Fibroblast of lung (primary cell): ENCODE data around the gene LMO3. TPM values are rescaled to one million over a fixed set of nuclear protein-coding genes. Genes with fewer than 3 reads are reported as not detected.

Source experiments
- DNase-seq, 2 donors: peaks; one replicate each; pipeline versions ENCODE4 v3.0.0 to v3.0.0-alpha.2; 2010; ENCODE audit warnings: low read depth in 2 of 2
- H2AFZ ChIP-seq: 2 replicates; pipeline ENCODE4 v1.5.1; 2012; ENCODE audit warnings: low read length, control low read depth, inconsistent platforms
- H3K27ac ChIP-seq: 2 replicates; pipeline ENCODE4 v1.5.1; 2011; ENCODE audit warnings: low read length, control low read depth; ENCODE audit not compliant: insufficient read depth
- H3K27me3 ChIP-seq: 2 replicates; pipeline ENCODE4 v1.5.1; 2011; ENCODE audit warnings: mild to moderate bottlenecking, low read length; ENCODE audit not compliant: control insufficient read depth, insufficient read depth
- H3K36me3 ChIP-seq: 2 replicates; pipeline ENCODE4 v1.5.1; 2011; ENCODE audit warnings: low read length; ENCODE audit not compliant: control insufficient read depth, insufficient read depth
- H3K4me1 ChIP-seq: 2 replicates; pipeline ENCODE4 v1.5.1; 2011; ENCODE audit warnings: low read length; ENCODE audit not compliant: control insufficient read depth, insufficient read depth; ENCODE audit errors: extremely low read depth
- H3K4me2 ChIP-seq: 2 replicates; pipeline ENCODE4 v1.5.1; 2011; ENCODE audit warnings: low read length, control low read depth; ENCODE audit not compliant: insufficient read depth; ENCODE audit errors: extremely low read depth
- H3K4me3 ChIP-seq, 4 experiments: fragments of 200-600 bp in 1 of 4; sonication (generic) in 1 of 4; replicated peaks in 1 of 4; 2 replicates each; pipeline ENCODE4 v1.5.1; 2011 to 2016; ENCODE audit warnings: low read length in 4 of 4, low read depth in 3 of 4, mild to moderate bottlenecking in 3 of 4, control low read depth in 2 of 4, inconsistent platforms in 1 of 4, mixed read lengths in 1 of 4; ENCODE audit not compliant: insufficient read depth in 1 of 4; ENCODE audit errors: control extremely low read depth in 1 of 4
- H3K79me2 ChIP-seq: 2 replicates; pipeline ENCODE4 v1.5.1; 2012; ENCODE audit warnings: mild to moderate bottlenecking, low read length, inconsistent platforms; ENCODE audit not compliant: control insufficient read depth, insufficient read depth
- H3K9ac ChIP-seq: 2 replicates; pipeline ENCODE4 v1.5.1; 2011; ENCODE audit warnings: mild to moderate bottlenecking, low read length, control low read depth; ENCODE audit not compliant: insufficient read depth
- H3K9me3 ChIP-seq: 2 replicates; pipeline ENCODE4 v1.5.1; 2012; ENCODE audit warnings: low read depth, low read length; ENCODE audit not compliant: control insufficient read depth, insufficient read depth
- H4K20me1 ChIP-seq: 2 replicates; pipeline ENCODE4 v1.5.1; 2011; ENCODE audit warnings: low read length; ENCODE audit not compliant: control insufficient read depth, insufficient read depth; ENCODE audit errors: extremely low read depth
- EZH2 ChIP-seq: IDR thresholded peaks from 2 replicates; pipeline ENCODE4 v1.5.1; 2012; ENCODE audit warnings: low read length, control low read depth, mild to moderate bottlenecking; ENCODE audit errors: missing control alignments
- polyA plus RNA-seq, 2 donors: library from polyadenylated mRNA; depleted of rRNA in 1 of 2; stranded (reverse) in 1 of 2; unstranded in 1 of 2; fragments of >200 nt; gene quantifications; 2 replicates each; pipeline ENCODE4 v1.2.1, GENCODE V29; 2011 to 2012; ENCODE audit warnings: missing spikeins in 1 of 2
- total RNA-seq: library from RNA; depleted of rRNA; stranded (reverse); fragments of >200 nt; gene quantifications from 2 replicates; pipeline ENCODE4 v1.2.1, GENCODE V29; 2014
- TF ChIP-seq, protein P1 (sequence below), 2 donors: IDR thresholded peaks in 1 of 2; conservative IDR thresholded peaks in 1 of 2; 1 replicate in 1 of 2; 2 replicates in 1 of 2; pipeline ENCODE4 v1.5.1; 2011 to 2012; ENCODE audit warnings: low read length in 2 of 2, control low read depth in 1 of 2, inconsistent platforms in 1 of 2, low read depth in 1 of 2, mild to moderate bottlenecking in 1 of 2

LMO3 gene
- total and polyA plus RNA-seq, 2 donors (not counting 1 experiment from before 2014, with no cell fraction given) = 0.12 to 0.50 TPM

DNA sequence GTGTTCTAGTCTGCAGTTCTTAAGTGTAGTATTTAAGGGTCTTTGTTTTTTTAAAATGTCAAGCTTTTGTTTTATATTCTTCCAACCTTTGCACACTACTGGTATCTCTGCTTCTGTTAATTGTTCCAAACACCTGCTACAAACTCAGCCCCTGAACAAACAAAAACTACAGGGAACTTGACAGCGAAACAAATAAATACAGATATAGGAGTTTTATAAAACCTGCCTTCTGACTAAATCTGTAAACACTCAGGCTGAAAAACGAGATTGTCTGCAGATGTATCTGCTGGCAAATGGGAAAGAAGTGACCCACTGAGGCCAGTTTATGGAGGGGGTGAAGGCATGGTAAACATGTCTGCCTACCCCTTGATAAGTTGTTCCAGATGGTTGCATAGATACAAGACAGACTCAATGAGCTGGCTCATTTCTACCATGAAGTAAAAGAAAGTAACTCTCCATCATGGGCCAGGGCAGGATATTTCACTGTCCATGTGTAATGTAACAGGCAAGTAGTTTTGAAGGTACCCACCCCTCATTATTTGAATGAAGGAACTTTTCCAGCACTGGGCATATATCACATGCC lies 75.6 kb downstream of the LMO3 start:
- H3K9ac ChIP-seq = no peak overlapping the region
- H4K20me1 ChIP-seq = no peaks in the 10 kb centered on the region
- H3K4me2 ChIP-seq = no peak overlapping the region
- H3K9me3 ChIP-seq = no peaks in the 10 kb centered on the region
- no peak overlapping the region for H3K4me3 ChIP-seq
- DNase-seq = no peak
- H3K27me3 ChIP-seq = no peaks in the 10 kb centered on the region
- no peaks in the 10 kb centered on the region for H3K79me2 ChIP-seq
- no peak overlapping the region for H2AFZ ChIP-seq
- TF ChIP-seq, protein P1, sequence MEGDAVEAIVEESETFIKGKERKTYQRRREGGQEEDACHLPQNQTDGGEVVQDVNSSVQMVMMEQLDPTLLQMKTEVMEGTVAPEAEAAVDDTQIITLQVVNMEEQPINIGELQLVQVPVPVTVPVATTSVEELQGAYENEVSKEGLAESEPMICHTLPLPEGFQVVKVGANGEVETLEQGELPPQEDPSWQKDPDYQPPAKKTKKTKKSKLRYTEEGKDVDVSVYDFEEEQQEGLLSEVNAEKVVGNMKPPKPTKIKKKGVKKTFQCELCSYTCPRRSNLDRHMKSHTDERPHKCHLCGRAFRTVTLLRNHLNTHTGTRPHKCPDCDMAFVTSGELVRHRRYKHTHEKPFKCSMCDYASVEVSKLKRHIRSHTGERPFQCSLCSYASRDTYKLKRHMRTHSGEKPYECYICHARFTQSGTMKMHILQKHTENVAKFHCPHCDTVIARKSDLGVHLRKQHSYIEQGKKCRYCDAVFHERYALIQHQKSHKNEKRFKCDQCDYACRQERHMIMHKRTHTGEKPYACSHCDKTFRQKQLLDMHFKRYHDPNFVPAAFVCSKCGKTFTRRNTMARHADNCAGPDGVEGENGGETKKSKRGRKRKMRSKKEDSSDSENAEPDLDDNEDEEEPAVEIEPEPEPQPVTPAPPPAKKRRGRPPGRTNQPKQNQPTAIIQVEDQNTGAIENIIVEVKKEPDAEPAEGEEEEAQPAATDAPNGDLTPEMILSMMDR (conservative IDR thresholded peaks at IDR 0.05 in 1 of 2, IDR thresholded peaks at IDR 0.05 in 1 of 2; ENCODE audit: low read depth in 1 of 2, low read length in 2 of 2) = no peak
- no peak for TF ChIP-seq EZH2
- no peak overlapping the region for H3K27ac ChIP-seq
- H3K36me3 ChIP-seq = no peaks in the 10 kb centered on the region
- H3K4me1 ChIP-seq = no peaks in the 10 kb centered on the region

GRCh38 chr12:16526693-16527092 lies 79.3 kb downstream of the LMO3 start:
- Histone ChIP-seq H3K27ac (no peak overlapping the region), H3K4me2 (no peak overlapping the region), H3K9me3 (no peaks in the 10 kb centered on the region), H3K36me3 (no peaks in the 10 kb centered on the region), H4K20me1 (no peaks in the 10 kb centered on the region), H3K27me3 (no peaks in the 10 kb centered on the region), H2AFZ (no peak overlapping the region), H3K79me2 (no peaks in the 10 kb centered on the region), H3K9ac (no peak overlapping the region), H3K4me3 (no peak overlapping the region), H3K4me1 (no peaks in the 10 kb centered on the region)
- DNase-seq = peak; percentile 86
- no peak for TF ChIP-seq EZH2
- TF ChIP-seq, protein P1 (conservative IDR thresholded peaks at IDR 0.05 in 1 of 2, IDR thresholded peaks at IDR 0.05 in 1 of 2; ENCODE audit: low read depth in 1 of 2, low read length in 2 of 2) = no peak

DNA sequence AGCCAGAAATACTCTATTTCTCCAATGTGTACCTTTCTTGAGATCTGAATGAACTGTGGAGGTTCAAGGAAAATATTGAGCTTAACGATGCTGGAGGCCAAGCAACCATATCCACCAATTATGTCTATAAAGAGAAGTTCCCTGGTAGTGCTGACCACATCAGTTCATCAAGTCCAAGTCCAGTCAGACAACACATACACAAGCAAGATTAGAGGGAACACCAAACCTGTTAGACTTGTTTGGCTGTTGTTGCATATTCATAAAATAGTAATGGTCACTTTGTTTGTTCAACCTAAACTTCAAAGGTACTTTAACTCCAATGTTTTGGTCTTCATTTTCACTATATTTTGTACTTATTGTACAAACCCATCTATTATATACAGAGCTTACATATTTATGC lies 81.6 kb downstream of the LMO3 start:
- no peak overlapping the region for H3K27ac ChIP-seq
- no peaks in the 10 kb centered on the region for H3K79me2 ChIP-seq
- TF ChIP-seq, protein P1 (conservative IDR thresholded peaks at IDR 0.05 in 1 of 2, IDR thresholded peaks at IDR 0.05 in 1 of 2; ENCODE audit: low read depth in 1 of 2, low read length in 2 of 2) = no peak
- TF ChIP-seq EZH2 = no peak
- H2AFZ ChIP-seq = no peak overlapping the region
- H3K4me2 ChIP-seq = no peak overlapping the region
- H4K20me1 ChIP-seq = no peaks in the 10 kb centered on the region
- DNase-seq = no peak
- H3K4me3 ChIP-seq = no peak overlapping the region
- H3K9me3 ChIP-seq = no peaks in the 10 kb centered on the region
- H3K27me3 ChIP-seq = no peaks in the 10 kb centered on the region
- no peak overlapping the region for H3K9ac ChIP-seq
- H3K4me1 ChIP-seq = no peaks in the 10 kb centered on the region
- no peaks in the 10 kb centered on the region for H3K36me3 ChIP-seq
